A549 treated with AZD9567 at 1 μM for 4 hours (cell line): ENCODE measurements around the gene KIFC3. TPM values are rescaled to one million over a fixed set of nuclear protein-coding genes. Genes with fewer than 3 reads are reported as not detected.

Experiments used
- total RNA-seq: library from RNA; stranded (reverse); fragments of 200-300 nt; extraction: Qiagen RNA extraction; gene quantifications from 5 replicates; pipeline ENCODE4 v1.2.3, GENCODE V29; 2022; ENCODE audit not compliant: insufficient read depth

Gene KIFC3, protein sequence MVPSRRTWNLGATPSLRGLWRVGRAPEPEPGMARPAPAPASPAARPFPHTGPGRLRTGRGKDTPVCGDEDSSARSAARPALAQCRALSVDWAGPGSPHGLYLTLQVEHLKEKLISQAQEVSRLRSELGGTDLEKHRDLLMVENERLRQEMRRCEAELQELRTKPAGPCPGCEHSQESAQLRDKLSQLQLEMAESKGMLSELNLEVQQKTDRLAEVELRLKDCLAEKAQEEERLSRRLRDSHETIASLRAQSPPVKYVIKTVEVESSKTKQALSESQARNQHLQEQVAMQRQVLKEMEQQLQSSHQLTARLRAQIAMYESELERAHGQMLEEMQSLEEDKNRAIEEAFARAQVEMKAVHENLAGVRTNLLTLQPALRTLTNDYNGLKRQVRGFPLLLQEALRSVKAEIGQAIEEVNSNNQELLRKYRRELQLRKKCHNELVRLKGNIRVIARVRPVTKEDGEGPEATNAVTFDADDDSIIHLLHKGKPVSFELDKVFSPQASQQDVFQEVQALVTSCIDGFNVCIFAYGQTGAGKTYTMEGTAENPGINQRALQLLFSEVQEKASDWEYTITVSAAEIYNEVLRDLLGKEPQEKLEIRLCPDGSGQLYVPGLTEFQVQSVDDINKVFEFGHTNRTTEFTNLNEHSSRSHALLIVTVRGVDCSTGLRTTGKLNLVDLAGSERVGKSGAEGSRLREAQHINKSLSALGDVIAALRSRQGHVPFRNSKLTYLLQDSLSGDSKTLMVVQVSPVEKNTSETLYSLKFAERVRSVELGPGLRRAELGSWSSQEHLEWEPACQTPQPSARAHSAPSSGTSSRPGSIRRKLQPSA
- total RNA-seq = 92.5 to 142 TPM (median 136 TPM) in 5 replicates

GRCh38 chr16:57802341-57803133 is at the start of gene KIFC3:
TSS of gene KIFC3 (minus strand) at chr16:57802491. CDS start at chr16:57798243, 4,248 bp downstream.

DNA sequence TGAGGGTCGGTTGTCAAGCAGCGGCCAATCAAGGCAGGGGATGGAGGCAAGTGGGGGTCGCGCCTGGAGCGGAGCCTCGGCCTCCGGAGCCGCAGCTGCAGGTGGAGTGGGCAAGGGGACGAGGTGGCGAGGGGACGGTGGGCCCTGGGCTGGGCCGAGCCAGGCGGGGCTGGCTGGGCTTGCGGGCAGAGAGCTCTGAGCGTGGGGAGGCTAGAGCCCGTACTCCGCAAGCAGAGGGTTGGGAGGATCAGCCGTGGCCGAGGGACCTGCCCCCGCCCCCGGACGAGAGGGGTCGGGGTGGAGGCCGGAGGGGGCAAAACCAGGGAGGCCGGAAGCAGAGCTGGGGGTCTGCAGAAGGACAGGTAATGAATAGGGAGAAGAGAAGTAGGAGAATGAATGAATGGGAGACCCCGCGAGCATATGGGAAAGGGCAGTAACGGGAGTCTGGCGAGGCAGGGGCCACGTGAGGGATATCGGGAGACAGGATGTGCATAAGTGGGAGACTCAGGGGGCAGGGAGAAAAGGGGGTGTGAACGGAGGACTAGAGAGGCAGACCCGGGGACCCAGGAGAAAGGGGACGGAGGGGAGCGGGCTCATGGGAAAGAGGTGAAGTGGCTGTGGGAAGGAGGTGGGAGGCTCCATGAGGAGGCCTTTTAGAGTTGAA is 66.4 kb downstream of the KIFC3 start, which contains the start of gene KATNB1:
Gene KATNB1 (plus strand): TSS at position 16 of the 664 bp plus-strand sequence. CDS start 1,474 bp downstream, outside the sequence.

Other genes with a start within 250 kb of the KIFC3 start
- 127 to 176 TPM (median 155 TPM) in 5 replicates for gene ADGRG1, start 173.9 kb downstream of the KIFC3 start, total RNA-seq
- gene ADGRG3, start 134.2 kb downstream of the KIFC3 start, total RNA-seq = 0.40 to 0.71 TPM (median 0.54 TPM) in 5 replicates
- 0.07 to 0.12 TPM (median 0.10 TPM) in 4 of 5 replicates, not detected in the other for gene DRC7, start 107.7 kb downstream of the KIFC3 start, total RNA-seq
- 15.6 to 22.6 TPM (median 21.3 TPM) in 5 replicates for gene KATNB1, start 66.7 kb downstream of the KIFC3 start, total RNA-seq
- 0.02 to 0.16 TPM (median 0.12 TPM) in 4 of 5 replicates, not detected in the other for gene CNGB1, start 168.6 kb upstream of the KIFC3 start, total RNA-seq
- gene ZNF319, start 198.2 kb upstream of the KIFC3 start, total RNA-seq = 12.9 to 17.1 TPM (median 13.8 TPM) in 5 replicates
- gene USB1, start 198.9 kb upstream of the KIFC3 start, total RNA-seq = 75.5 to 161 TPM (median 81.9 TPM) in 5 replicates
- gene MMP15, start 223.3 kb upstream of the KIFC3 start, total RNA-seq = 22.4 to 40.1 TPM (median 37.5 TPM) in 5 replicates